GM23338 (cell line): ENCODE results near the gene STAT4. TPM values are rescaled to one million over a fixed set of nuclear protein-coding genes. Genes with fewer than 3 reads are reported as not detected.

ENCODE experiments used
- ATAC-seq: fragments of 200-7000 bp; cut with Tn5 transposase; 3 replicates; pipeline ENCODE4 v1.9.1; 2020
- DNase-seq: peaks from one replicate; pipeline ENCODE4 v3.0.0-alpha.2; 2015; ENCODE audit warnings: low spot score
- H2AFZ ChIP-seq: fragments of 200-600 bp; sonication (generic); 2 replicates; pipeline ENCODE4 v1.8.0; 2016; ENCODE audit warnings: antibody characterized with exemption, mild to moderate bottlenecking, moderate library complexity
- H3F3A ChIP-seq: fragments of 200-600 bp; sonication (generic); replicated peaks from 2 replicates; pipeline ENCODE4 v1.8.0; 2017; ENCODE audit warnings: antibody characterized with exemption, mixed run types, low read depth
- H3K27ac ChIP-seq: fragments of 200-600 bp; sonication (generic); 2 replicates; pipeline ENCODE4 v1.6.1; 2016; ENCODE audit warnings: low read depth
- H3K27me3 ChIP-seq: fragments of 200-600 bp; sonication (generic); 2 replicates; pipeline ENCODE4 v1.8.0; 2016; ENCODE audit warnings: mild to moderate bottlenecking, mixed run types, moderate library complexity; ENCODE audit not compliant: insufficient read depth
- H3K36me3 ChIP-seq: fragments of 200-600 bp; sonication (generic); 2 replicates; pipeline ENCODE4 v1.8.0; 2016; ENCODE audit warnings: mild to moderate bottlenecking; ENCODE audit not compliant: insufficient read depth
- H3K4me1 ChIP-seq: fragments of 200-600 bp; sonication (generic); 2 replicates; pipeline ENCODE4 v1.8.0; 2016; ENCODE audit warnings: mild to moderate bottlenecking, moderate library complexity; ENCODE audit not compliant: insufficient read depth
- H3K4me2 ChIP-seq: fragments of 200-600 bp; sonication (generic); 2 replicates; pipeline ENCODE4 v1.7.1; 2017; ENCODE audit warnings: mixed run types
- H3K4me3 ChIP-seq: fragments of 200-600 bp; sonication (generic); 2 replicates; pipeline ENCODE4 v1.6.1; 2016; ENCODE audit warnings: mixed run types
- H3K79me2 ChIP-seq: fragments of 200-600 bp; sonication (generic); replicated peaks from 2 replicates; pipeline ENCODE4 v1.8.0; 2017; ENCODE audit warnings: mild to moderate bottlenecking; ENCODE audit not compliant: insufficient read depth
- H3K9me2 ChIP-seq: fragments of 200-600 bp; sonication (generic); 2 replicates; pipeline ENCODE4 v1.8.0; 2017; ENCODE audit not compliant: insufficient read depth
- H4K20me1 ChIP-seq: fragments of 200-600 bp; sonication (generic); replicated peaks from 2 replicates; pipeline ENCODE4 v1.8.0; 2017; ENCODE audit warnings: mild to moderate bottlenecking; ENCODE audit not compliant: insufficient read depth
- H3K27ac Mint-ChIP-seq: 2 replicates; pipeline ENCODE4 v1.8.0; 2020; ENCODE audit warnings: inconsistent platforms, mild to moderate bottlenecking, moderate library complexity, mixed read lengths
- H3K27me3 Mint-ChIP-seq: 3 replicates; pipeline ENCODE4 v1.8.0; 2022; ENCODE audit warnings: low read depth, mild to moderate bottlenecking, moderate library complexity, mixed read lengths, inconsistent platforms; ENCODE audit not compliant: insufficient read depth, poor library complexity
- H3K36me3 Mint-ChIP-seq: 3 replicates; pipeline ENCODE4 v1.8.0; 2021; ENCODE audit warnings: low read depth, mild to moderate bottlenecking, inconsistent platforms, moderate library complexity, mixed read lengths
- H3K4me1 Mint-ChIP-seq: 3 replicates; pipeline ENCODE4 v1.8.0; 2020; ENCODE audit warnings: mild to moderate bottlenecking, inconsistent platforms, mixed read lengths
- H3K4me3 Mint-ChIP-seq: 3 replicates; pipeline ENCODE4 v1.8.0; 2021; ENCODE audit warnings: moderate library complexity, mild to moderate bottlenecking, inconsistent platforms, mixed read lengths
- H3K9me3 Mint-ChIP-seq: 3 replicates; pipeline ENCODE4 v1.8.0; 2020; ENCODE audit warnings: moderate library complexity, mild to moderate bottlenecking, inconsistent platforms, mixed read lengths
- CREB1 ChIP-seq: fragments of 250-450 bp; sonication (Bioruptor Pico); IDR thresholded peaks from 2 replicates; pipeline ENCODE4 v1.5.0; 2020; ENCODE audit warnings: low read depth, mild to moderate bottlenecking, moderate library complexity
- ETS1 ChIP-seq: IDR thresholded peaks from 2 replicates; pipeline ENCODE4 v1.6.1; 2016; ENCODE audit warnings: antibody characterized with exemption
- EZH2 ChIP-seq: fragments of 200-600 bp; sonication (generic); IDR thresholded peaks from one replicate; pipeline ENCODE4 v1.8.0; 2017; ENCODE audit warnings: antibody characterized with exemption, mild to moderate bottlenecking, low read depth; ENCODE audit not compliant: unreplicated experiment
- JUNB ChIP-seq: IDR thresholded peaks from one replicate; pipeline ENCODE4 v1.6.1; 2016; ENCODE audit warnings: antibody characterized with exemption; ENCODE audit not compliant: unreplicated experiment
- NANOG ChIP-seq: IDR thresholded peaks from 2 replicates; pipeline ENCODE4 v1.6.1; 2016; ENCODE audit warnings: antibody characterized with exemption, borderline replicate concordance
- POLR2AphosphoS5 ChIP-seq: IDR thresholded peaks from 2 replicates; pipeline ENCODE4 v1.6.1; 2016; ENCODE audit warnings: antibody characterized with exemption, low read depth
- STAT1 ChIP-seq: IDR thresholded peaks from one replicate; pipeline ENCODE4 v1.6.1; 2016; ENCODE audit warnings: antibody characterized with exemption; ENCODE audit not compliant: unreplicated experiment
- ZNF462 ChIP-seq: fragments of 250-450 bp; sonication (Bioruptor Pico); IDR thresholded peaks from 2 replicates; pipeline ENCODE4 v1.5.0; 2020; ENCODE audit warnings: mild to moderate bottlenecking, moderate library complexity
- polyA plus RNA-seq: library from polyadenylated mRNA; unstranded; fragments of >200 nt; fragmentation: Nextera tagmentation; extraction: Ambion mirVana; gene quantifications from 2 replicates; pipeline ENCODE4 v1.2.1, GENCODE V29; 2016
- total RNA-seq: library from RNA; depleted of rRNA; stranded (reverse); fragments of >200 nt; shearing (Covaris generic); gene quantifications from 2 replicates; pipeline ENCODE4 v1.2.3, GENCODE V29; 2014

Gene STAT4
- total and polyA plus RNA-seq, 2 experiments from 2014 or later = 0.52 to 0.86 TPM

GRCh38 chr2:191020742-191021381 is 129.9 kb downstream of the STAT4 start (continued):
- TF ChIP-seq ZNF462 (CRISPR knock-in tag) (no peak), STAT1 (no peak)

GRCh38 chr2:191020221-191020741 is 130.5 kb downstream of the STAT4 start:
- DNase-seq = peak; percentile 97
- peak; percentile 80 for TF ChIP-seq CREB1 (CRISPR knock-in tag)
- TF ChIP-seq ZNF462 (CRISPR knock-in tag) = no peak
- no peak for TF ChIP-seq NANOG
- TF ChIP-seq POLR2AphosphoS5 = peak; percentile 99
- no peak for TF ChIP-seq EZH2
- TF ChIP-seq JUNB = peak; percentile 12
- peak; percentile 87 for TF ChIP-seq ETS1
- H3K4me3 Mint-ChIP-seq = no peak overlapping the region; the same call in 2 of the 3 replicates
- H3K4me3 ChIP-seq = peak overlapping the region; percentile 92
- H2AFZ ChIP-seq = peak overlapping the region; percentile 89
- H3K9me3 Mint-ChIP-seq = no peaks in the 10 kb centered on the region
- no peaks in the 10 kb centered on the region; the same call in 1 of the 2 replicates for H3K9me2 ChIP-seq
- no peaks in the 10 kb centered on the region for H3K36me3 Mint-ChIP-seq
- peaks cover 2% of the 10 kb centered on the region for H3K27me3 Mint-ChIP-seq
- H3K27ac Mint-ChIP-seq = no peak overlapping the region
- H3K4me1 ChIP-seq = peaks cover 5% of the 10 kb centered on the region; the same call in 1 of the 2 replicates
- no peaks in the 10 kb centered on the region for H3K36me3 ChIP-seq
- H4K20me1 ChIP-seq = no peaks in the 10 kb centered on the region
- peaks cover 26% of the 10 kb centered on the region for H3K27me3 ChIP-seq
- 0 out of 2 replicates have a peak, but pooled peaks cover 5% of the 10 kb centered on the region for H3F3A ChIP-seq
- H3K79me2 ChIP-seq = no peaks in the 10 kb centered on the region
- peak overlapping the region; percentile 98 for H3K4me2 ChIP-seq
- peak overlapping the region; percentile 86 for H3K27ac ChIP-seq
- no peaks in the 10 kb centered on the region for H3K4me1 Mint-ChIP-seq
- peak; percentile 95 for ATAC-seq
